HG02981 (cell line): ENCODE data around the gene ZBED5.
A peak's percentile ranks its signal among the peaks of the same experiment; 100 is the strongest.

ENCODE experiments used
- ATAC-seq: cut with Tn5 transposase; IDR thresholded peaks from one replicate; pipeline ENCODE4 v1.9.1; 2021; ENCODE audit warnings: mild to moderate bottlenecking, moderate library complexity; ENCODE audit not compliant: unreplicated experiment

ZBED5 gene

DNA sequence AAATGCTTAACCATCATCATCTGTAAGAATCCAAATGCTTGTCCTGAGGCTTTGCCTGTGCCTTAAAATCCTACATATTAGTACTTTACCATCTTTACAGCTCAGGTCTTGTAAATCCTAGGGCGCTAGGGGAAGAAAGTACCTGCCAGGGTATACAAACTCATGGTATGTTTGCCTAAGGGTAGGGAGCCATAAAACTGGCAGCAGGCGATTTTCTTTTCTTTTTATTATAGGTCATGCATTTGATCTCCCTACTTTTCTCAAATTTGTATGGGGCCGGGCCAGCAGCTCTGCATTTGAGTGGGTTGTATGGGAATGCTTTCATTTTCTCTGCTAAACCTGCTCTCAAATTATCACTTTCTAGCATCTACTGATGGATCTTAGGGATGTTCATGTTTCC lies 24.0 kb upstream of the ZBED5 start:
- no peak for ATAC-seq

- no peak for ATAC-seq
Measured at GRCh38 chr11:10878408-10879214, 20.8 kb upstream of the ZBED5 start.

GRCh38 chr11:10876158-10876557 lies 18.3 kb upstream of the ZBED5 start:
- no peak for ATAC-seq

- ATAC-seq, result no peak
Measured at GRCh38 chr11:10875430-10876021, 17.7 kb upstream of the ZBED5 start.

DNA sequence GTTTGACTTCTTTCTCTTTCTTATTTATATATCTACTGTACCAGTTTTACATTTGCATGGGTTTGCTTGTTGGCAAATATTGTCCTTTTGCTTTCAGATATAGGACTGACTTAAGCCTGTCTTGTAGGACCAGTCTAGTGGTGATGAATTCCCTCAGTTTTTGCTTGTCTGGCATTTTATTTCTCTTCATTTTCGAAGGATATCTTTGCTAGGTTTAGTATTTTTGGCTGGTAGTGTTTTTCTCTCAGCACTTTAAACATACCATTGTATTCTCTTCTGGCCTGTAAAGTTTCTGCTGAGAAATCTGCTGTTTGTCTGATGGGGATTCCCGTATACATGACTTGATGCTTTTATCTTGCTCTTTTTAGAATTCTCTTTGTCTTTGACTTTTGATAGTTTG lies 14.2 kb upstream of the ZBED5 start:
- ATAC-seq, result no peak

GRCh38 chr11:10868352-10868751 lies 10.5 kb upstream of the ZBED5 start:
- ATAC-seq, result no peak

GRCh38 chr11:10866893-10867331 lies 9.1 kb upstream of the ZBED5 start:
- ATAC-seq, result no peak

- no peak for ATAC-seq
Measured at GRCh38 chr11:10865837-10866270, 8.0 kb upstream of the ZBED5 start.

DNA sequence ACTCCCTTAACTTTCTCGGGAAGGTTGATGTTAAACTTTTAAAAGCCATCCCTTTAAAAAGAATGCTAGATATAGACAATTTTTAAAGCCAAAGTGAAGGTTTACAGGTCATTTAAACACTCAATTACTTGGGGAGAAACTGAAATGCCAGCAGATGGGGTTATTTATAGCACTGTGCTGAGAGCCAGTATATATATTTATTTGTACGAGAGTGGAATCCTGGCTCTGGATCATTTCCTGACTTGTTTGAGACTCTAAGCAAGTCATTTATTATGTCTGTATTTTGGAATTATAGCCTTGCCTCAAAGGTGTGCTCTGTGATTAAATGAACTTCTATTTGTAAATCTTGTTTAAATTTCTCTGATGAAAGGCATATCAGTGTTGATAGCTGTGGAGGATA lies 6.8 kb upstream of the ZBED5 start:
- no peak for ATAC-seq

GRCh38 chr11:10862446-10862845 lies 4.6 kb upstream of the ZBED5 start:
- ATAC-seq, result no peak

DNA sequence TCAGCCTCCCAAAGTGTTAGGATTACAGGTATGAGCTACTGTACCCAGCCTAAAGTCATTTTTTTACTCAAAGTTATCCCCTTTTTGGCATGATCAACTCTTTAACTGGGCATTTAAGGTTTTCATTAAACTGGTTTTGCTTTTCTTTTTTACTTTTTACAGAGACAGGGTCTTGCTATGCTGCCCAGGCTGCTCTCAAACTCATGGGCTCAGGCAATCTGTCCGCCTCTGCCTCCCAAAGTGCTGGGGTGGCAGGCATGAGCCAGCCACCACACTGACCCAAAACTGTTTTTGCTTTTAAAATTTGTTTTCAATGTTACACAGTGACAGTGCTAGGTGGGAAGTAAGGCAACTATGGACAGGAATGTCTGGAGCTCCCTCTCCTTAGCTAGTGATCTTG lies 3.9 kb upstream of the ZBED5 start:
- ATAC-seq, result no peak

DNA sequence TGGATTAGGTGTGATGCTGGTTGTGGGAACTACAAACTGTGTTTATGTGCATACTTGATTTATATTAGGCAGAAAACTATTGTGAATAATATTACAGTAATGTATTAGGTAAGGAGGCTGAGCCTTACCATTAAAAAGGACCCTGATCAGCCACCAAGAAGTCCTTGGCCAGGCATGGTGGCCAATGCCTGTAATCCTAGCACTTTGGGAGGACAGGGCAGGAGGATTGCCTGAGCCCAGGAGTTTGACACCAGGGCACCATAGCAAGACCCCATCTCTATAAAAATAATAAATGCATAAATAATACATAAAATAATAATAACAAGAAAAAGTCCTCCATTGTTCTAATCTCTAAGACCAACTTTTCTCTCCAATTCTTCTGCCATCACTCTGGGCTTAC lies 3.2 kb upstream of the ZBED5 start:
- no peak for ATAC-seq

DNA sequence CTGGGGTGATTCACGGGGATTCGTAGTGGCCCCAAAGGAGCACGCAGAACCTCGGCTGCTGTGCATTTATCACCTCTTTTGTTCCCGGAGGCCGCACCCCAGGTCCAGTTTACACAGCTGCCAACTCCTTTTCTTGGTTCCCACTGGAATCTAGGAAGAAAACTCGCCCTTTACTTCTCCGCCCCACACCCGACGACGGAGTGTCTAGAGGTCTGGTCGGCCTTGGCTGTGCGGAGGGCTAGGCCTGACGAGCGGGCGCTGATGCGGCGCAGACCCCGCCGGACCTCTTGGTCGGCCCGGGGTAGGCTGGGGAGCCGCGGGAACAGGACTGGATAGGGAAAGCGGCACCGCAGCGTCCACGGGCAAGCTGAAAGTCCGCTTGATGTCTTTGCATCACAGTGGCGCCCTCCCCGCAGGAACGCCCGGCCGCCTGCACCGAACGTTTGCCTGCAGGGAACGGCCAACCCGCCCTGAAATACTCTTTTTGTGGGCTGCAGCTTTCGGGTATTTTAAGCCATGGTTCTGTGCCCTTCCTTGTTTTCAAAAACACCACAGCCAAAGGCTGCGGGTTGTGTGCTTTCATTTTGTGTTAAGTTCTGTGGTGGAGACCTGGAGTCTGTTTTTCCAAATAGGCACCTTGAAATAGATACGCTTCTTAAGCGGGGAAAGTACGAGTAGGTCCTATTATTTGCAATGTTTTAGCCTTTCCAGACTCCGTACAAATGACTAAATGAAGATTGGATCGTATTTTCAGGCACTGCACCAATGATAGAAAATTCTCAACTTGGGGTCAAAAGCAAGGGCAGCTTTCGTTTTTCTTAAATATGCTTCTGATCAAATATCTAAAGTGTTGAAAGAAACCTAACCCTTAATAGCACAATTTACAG lies 829 bp upstream of the ZBED5 start:
- peak; percentile 19 for ATAC-seq

DNA sequence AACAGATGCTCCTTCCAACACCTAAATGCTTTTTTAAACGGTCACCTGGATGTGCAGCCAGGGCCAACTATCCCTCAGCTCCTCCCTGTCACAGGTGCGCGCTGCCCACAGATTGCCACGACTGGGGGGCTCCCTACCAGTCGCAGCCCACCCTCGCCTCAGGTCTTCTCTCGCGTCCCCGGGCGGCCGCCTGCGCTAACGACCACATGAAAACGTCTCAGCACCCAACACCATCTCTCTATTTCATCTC lies 469 bp downstream of the ZBED5 start:
- peak; percentile 15 for ATAC-seq

- peak; percentile 2 for ATAC-seq
Measured at GRCh38 chr11:10856689-10857458, 979 bp downstream of the ZBED5 start.

DNA sequence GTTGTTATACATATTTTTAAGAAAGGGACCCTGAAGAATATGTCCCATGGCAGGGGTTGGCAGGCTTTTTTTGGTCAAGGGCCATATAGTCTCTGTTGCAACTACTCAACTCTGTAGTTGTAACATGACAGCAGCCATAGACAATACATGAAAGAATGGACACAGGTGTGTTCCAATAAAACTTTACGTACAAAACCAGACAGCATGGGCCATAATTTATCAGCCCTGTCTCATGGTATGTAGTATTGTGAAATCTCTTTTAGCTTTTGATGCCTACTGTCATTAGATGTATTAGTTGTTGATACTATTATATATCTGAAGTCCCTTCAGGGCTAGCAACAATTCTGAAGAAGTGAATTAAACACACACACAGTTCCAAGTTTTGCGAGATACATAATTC lies 2.6 kb downstream of the ZBED5 start:
- no peak for ATAC-seq

GRCh38 chr11:10847960-10848860 lies 9.6 kb downstream of the ZBED5 start:
- ATAC-seq, result no peak

GRCh38 chr11:10846660-10847059 lies 11.2 kb downstream of the ZBED5 start:
- no peak for ATAC-seq

DNA sequence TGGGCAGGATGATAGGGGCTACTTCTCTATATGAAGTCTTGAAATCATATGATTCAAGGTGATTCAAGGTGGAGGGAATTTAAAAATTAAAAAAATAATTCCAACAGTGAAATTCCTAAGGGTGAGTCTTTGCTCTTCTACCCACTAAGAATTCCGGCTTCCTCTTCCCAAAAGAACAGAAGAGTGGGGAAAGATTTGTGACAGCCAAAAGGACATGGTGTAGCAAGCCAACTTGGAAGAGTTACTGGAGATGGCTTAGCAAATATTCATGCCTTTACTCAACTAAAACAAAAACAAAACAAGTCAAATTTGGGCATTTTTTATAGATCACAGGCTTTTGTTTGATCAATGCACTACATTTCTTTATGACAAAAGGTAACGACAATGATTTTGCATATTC lies 12.3 kb downstream of the ZBED5 start:
- ATAC-seq, result no peak

GRCh38 chr11:10844796-10845195 lies 13.1 kb downstream of the ZBED5 start:
- ATAC-seq, result no peak
